Measurements from ENCODE around the gene S100A1.

- TF ChIP-seq CTCF (IDR thresholded peaks at IDR 0.05; ENCODE audit: control extremely low read depth in 1 of 3, insufficient read depth in 1 of 3, low read depth in 1 of 3, low read length in 3 of 3), result no peak
- TF ChIP-seq CBX5 (IDR thresholded peaks at IDR 0.05; ENCODE audit: low read depth, low read length), result no peak
Measured at GRCh38 chr1:153614189-153614900, 13.9 kb upstream of the S100A1 start.

All from H1 (cell line).